Measurements from ENCODE around the gene KIF24.

- TF ChIP-seq, protein P1, sequence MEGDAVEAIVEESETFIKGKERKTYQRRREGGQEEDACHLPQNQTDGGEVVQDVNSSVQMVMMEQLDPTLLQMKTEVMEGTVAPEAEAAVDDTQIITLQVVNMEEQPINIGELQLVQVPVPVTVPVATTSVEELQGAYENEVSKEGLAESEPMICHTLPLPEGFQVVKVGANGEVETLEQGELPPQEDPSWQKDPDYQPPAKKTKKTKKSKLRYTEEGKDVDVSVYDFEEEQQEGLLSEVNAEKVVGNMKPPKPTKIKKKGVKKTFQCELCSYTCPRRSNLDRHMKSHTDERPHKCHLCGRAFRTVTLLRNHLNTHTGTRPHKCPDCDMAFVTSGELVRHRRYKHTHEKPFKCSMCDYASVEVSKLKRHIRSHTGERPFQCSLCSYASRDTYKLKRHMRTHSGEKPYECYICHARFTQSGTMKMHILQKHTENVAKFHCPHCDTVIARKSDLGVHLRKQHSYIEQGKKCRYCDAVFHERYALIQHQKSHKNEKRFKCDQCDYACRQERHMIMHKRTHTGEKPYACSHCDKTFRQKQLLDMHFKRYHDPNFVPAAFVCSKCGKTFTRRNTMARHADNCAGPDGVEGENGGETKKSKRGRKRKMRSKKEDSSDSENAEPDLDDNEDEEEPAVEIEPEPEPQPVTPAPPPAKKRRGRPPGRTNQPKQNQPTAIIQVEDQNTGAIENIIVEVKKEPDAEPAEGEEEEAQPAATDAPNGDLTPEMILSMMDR (IDR thresholded peaks at IDR 0.05; ENCODE audit: poor library complexity), result no peak
- TF ChIP-seq EZH2 (IDR thresholded peaks at IDR 0.05; ENCODE audit: borderline replicate concordance), result no peak
Measured at GRCh38 chr9:34362614-34363214, 33.6 kb upstream of the KIF24 start.
